H9 (cell line): ENCODE results near the gene SLC47A2. TPM values are rescaled to one million over a fixed set of nuclear protein-coding genes. Genes with fewer than 3 reads are reported as not detected.

Source experiments
- DNase-seq: peaks from one replicate; pipeline ENCODE4 v3.0.0-alpha.2; 2017
- H2AFZ ChIP-seq: one replicate; pipeline ENCODE4 v1.6.1; 2013; ENCODE audit warnings: mild to moderate bottlenecking, low read length, control low read depth, moderate library complexity
- H2AK5ac ChIP-seq: 2 replicates; pipeline ENCODE4 v1.6.1; 2013; ENCODE audit warnings: low read length, control low read depth, mixed read lengths; ENCODE audit not compliant: insufficient read length
- H2BK120ac ChIP-seq: one replicate; pipeline ENCODE4 v1.6.1; 2013; ENCODE audit warnings: low read depth, mild to moderate bottlenecking, low read length, control low read depth, inconsistent platforms; ENCODE audit not compliant: poor library complexity, severe bottlenecking
- H2BK12ac ChIP-seq: 2 replicates; pipeline ENCODE4 v1.6.1; 2013; ENCODE audit warnings: low read length, control low read depth, mixed read lengths, low read depth; ENCODE audit not compliant: insufficient read length
- H2BK15ac ChIP-seq: 2 replicates; pipeline ENCODE4 v1.6.1; 2013; ENCODE audit warnings: low read depth, low read length, control low read depth
- H2BK20ac ChIP-seq: one replicate; pipeline ENCODE4 v1.6.1; 2013; ENCODE audit warnings: low read depth, mild to moderate bottlenecking, low read length, control low read depth, inconsistent platforms; ENCODE audit not compliant: poor library complexity, severe bottlenecking
- H2BK5ac ChIP-seq: 2 replicates; pipeline ENCODE4 v1.6.1; 2013; ENCODE audit warnings: low read length, control low read depth, mixed read lengths; ENCODE audit not compliant: insufficient read length
- H3K14ac ChIP-seq: 2 replicates; pipeline ENCODE4 v1.6.1; 2013; ENCODE audit warnings: low read length, control low read depth; ENCODE audit not compliant: insufficient read depth
- H3K18ac ChIP-seq: 2 replicates; pipeline ENCODE4 v1.6.1; 2013; ENCODE audit warnings: low read depth, mild to moderate bottlenecking, mixed read lengths, low read length, control low read depth; ENCODE audit not compliant: insufficient read length
- H3K23ac ChIP-seq: 2 replicates; pipeline ENCODE4 v1.6.1; 2013; ENCODE audit warnings: low read length, control low read depth, mixed read lengths, low read depth; ENCODE audit not compliant: insufficient read length
- H3K23me2 ChIP-seq: 2 replicates; pipeline ENCODE4 v1.6.1; 2013; ENCODE audit warnings: low read depth, mild to moderate bottlenecking, mixed read lengths, low read length, control low read depth; ENCODE audit not compliant: insufficient read length, poor library complexity, severe bottlenecking
- H3K27ac ChIP-seq: 2 replicates; pipeline ENCODE4 v1.5.1; 2013; ENCODE audit warnings: low read length, control low read depth, mixed read lengths, low read depth; ENCODE audit not compliant: insufficient read length
- H3K27me3 ChIP-seq: 2 replicates; pipeline ENCODE4 v1.6.1; 2013; ENCODE audit warnings: low read length, control low read depth, inconsistent platforms; ENCODE audit not compliant: insufficient read depth
- H3K4ac ChIP-seq: 2 replicates; pipeline ENCODE4 v1.6.1; 2013; ENCODE audit warnings: low read depth, mild to moderate bottlenecking, control low read depth, inconsistent platforms, low read length, moderate library complexity
- H3K4me1 ChIP-seq: 2 replicates; pipeline ENCODE4 v1.6.1; 2013; ENCODE audit warnings: low read length, control low read depth, inconsistent platforms; ENCODE audit not compliant: insufficient read depth
- H3K4me2 ChIP-seq: 2 replicates; pipeline ENCODE4 v1.6.1; 2013; ENCODE audit warnings: low read length, control low read depth, mixed read lengths; ENCODE audit not compliant: insufficient read length, insufficient read depth
- H3K56ac ChIP-seq: 2 replicates; pipeline ENCODE4 v1.6.1; 2013; ENCODE audit warnings: low read depth, mild to moderate bottlenecking, mixed read lengths, low read length, control low read depth; ENCODE audit not compliant: insufficient read length
- H3K79me1 ChIP-seq: 2 replicates; pipeline ENCODE4 v1.6.1; 2013; ENCODE audit warnings: low read depth, mild to moderate bottlenecking, moderate library complexity, low read length, control low read depth, inconsistent platforms; ENCODE audit not compliant: insufficient read depth, poor library complexity, severe bottlenecking
- H3K79me2 ChIP-seq: 2 replicates; pipeline ENCODE4 v1.6.1; 2013; ENCODE audit warnings: low read length, control low read depth, inconsistent platforms; ENCODE audit not compliant: insufficient read depth
- H3K9ac ChIP-seq: 2 replicates; pipeline ENCODE4 v1.6.1; 2013; ENCODE audit warnings: low read length, control low read depth, mixed read lengths; ENCODE audit not compliant: insufficient read length; ENCODE audit errors: extremely low read depth
- H3K9me3 ChIP-seq: one replicate; pipeline ENCODE4 v1.6.1; 2013; ENCODE audit warnings: low read depth, low read length, inconsistent platforms; ENCODE audit not compliant: control insufficient read depth
- H3T11ph ChIP-seq: one replicate; pipeline ENCODE4 v1.6.1; 2013; ENCODE audit warnings: mild to moderate bottlenecking, low read length, control low read depth, inconsistent platforms
- H4K20me1 ChIP-seq: one replicate; pipeline ENCODE4 v1.6.1; 2013; ENCODE audit not compliant: control insufficient read depth, insufficient read length, insufficient read depth
- H4K5ac ChIP-seq: 2 replicates; pipeline ENCODE4 v1.6.1; 2013; ENCODE audit warnings: low read depth, mild to moderate bottlenecking, mixed read lengths, low read length, control low read depth; ENCODE audit not compliant: insufficient read length
- H4K8ac ChIP-seq: replicated peaks from 2 replicates; pipeline ENCODE4 v1.6.1; 2013; ENCODE audit warnings: low read length, control low read depth, mixed read lengths, low read depth; ENCODE audit not compliant: insufficient read length
- H4K91ac ChIP-seq: 2 replicates; pipeline ENCODE4 v1.6.1; 2013; ENCODE audit warnings: low read depth, mild to moderate bottlenecking, moderate library complexity, mixed read lengths, low read length, control low read depth; ENCODE audit not compliant: insufficient read length
- H3K27ac Mint-ChIP-seq, 3 experiments: 2 replicates in 2 of 3; 3 replicates in 1 of 3; pipeline ENCODE4 v1.8.0; 2020 to 2021; ENCODE audit warnings: mixed read lengths in 3 of 3, mild to moderate bottlenecking in 1 of 3, moderate library complexity in 1 of 3
- H3K27me3 Mint-ChIP-seq: 2 replicates; pipeline ENCODE4 v1.8.0; 2021; ENCODE audit warnings: low read depth, mild to moderate bottlenecking, moderate library complexity, mixed read lengths
- H3K36me3 Mint-ChIP-seq, 3 experiments: 2 replicates in 2 of 3; 3 replicates in 1 of 3; pipeline ENCODE4 v1.8.0; 2020 to 2021; ENCODE audit warnings: low read depth in 3 of 3, mixed read lengths in 3 of 3; ENCODE audit not compliant: insufficient read depth in 1 of 3
- H3K4me1 Mint-ChIP-seq, 2 experiments: 2 replicates each; pipeline ENCODE4 v1.8.0; 2020; ENCODE audit warnings: mixed read lengths in 2 of 2
- H3K4me3 Mint-ChIP-seq, 2 experiments: 2 replicates in 1 of 2; 3 replicates in 1 of 2; pipeline ENCODE4 v1.8.0; 2020 to 2021; ENCODE audit warnings: mild to moderate bottlenecking in 2 of 2, mixed read lengths in 2 of 2, moderate library complexity in 1 of 2
- H3K9me3 Mint-ChIP-seq, 2 experiments: 2 replicates in 1 of 2; 3 replicates in 1 of 2; pipeline ENCODE4 v1.8.0; 2020; ENCODE audit warnings: mild to moderate bottlenecking in 2 of 2, mixed read lengths in 2 of 2, moderate library complexity in 1 of 2
- WGBS: extraction: QIAGEN DNeasy Blood & Tissue Kit; methylation state at CpG from one replicate; pipeline ENCODE4 v1.1.7; 2013; ENCODE audit warnings: missing lambda C conversion rate, low lambda C conversion rate, mixed read lengths; ENCODE audit not compliant: insufficient read length; ENCODE audit errors: extremely low coverage; 5-methylcytosine and 5-hydroxymethylcytosine counted together
- total RNA-seq: library from RNA; stranded (reverse); gene quantifications from 2 replicates; pipeline ENCODE4 v1.2.1, GENCODE V29; 2021
- TF ChIP-seq, protein P1 (sequence below): fragments of 200-600 bp; sonication (generic); conservative IDR thresholded peaks from 3 replicates; pipeline ENCODE4 v1.8.0; 2021; ENCODE audit warnings: antibody characterized with exemption, mild to moderate bottlenecking

The SLC47A2 gene
- total RNA-seq, 1 experiment from 2014 or later, result not detected

DNA sequence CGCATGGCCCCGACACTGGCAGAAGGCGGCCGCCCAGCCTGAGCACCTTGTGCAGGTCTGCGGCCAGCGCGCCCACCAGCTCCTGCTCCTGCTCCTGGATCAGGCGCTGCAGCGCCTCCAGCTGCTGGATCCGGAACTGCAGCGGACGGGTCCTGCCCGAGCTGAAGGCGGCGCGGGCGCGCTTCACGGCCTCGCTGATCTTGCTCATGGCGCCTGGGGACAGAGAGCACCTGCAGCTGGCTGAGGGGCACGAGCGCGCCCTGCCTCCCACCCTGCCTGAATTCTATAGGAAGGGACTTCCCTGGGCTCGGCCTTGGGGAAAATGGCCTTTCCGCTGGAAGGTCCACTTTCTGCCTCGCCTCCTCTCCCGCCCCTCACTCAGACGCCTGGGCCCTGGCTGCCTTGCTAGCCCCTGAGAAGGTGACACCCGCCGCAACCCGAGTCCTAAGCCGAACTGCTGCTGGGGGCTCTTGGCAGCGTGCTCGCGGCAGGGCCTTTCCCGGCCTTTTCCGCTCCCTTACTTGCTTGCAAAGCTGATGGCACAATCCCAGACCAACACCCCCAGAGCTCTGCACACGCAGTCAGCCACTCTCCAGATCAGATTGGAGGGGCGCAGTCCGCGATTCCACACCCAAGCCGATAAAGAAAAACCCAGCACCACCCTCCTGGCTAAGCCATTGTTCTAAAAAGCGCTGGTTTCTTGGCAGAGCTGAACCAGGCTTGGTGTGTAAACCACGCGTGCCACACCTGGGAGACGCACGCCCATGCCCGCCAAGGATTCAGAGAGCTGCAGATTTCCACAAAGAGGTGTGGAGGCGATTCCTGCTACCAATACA, 28.8 kb upstream of the SLC47A2 start:
- Histone ChIP-seq H4K20me1 (no peaks in the 10 kb centered on the region), H4K5ac (no peak overlapping the region), H3K9me3 (no peaks in the 10 kb centered on the region), H2AK5ac (no peak overlapping the region), H3K4me2 (peak overlapping the region; percentile 58), H3K27me3 (no peaks in the 10 kb centered on the region; the same call in 1 of the 2 replicates), H3K18ac (peak overlapping the region; percentile 32), H2BK20ac (no peak overlapping the region), H2BK15ac (no peak overlapping the region), H3K9ac (no peak overlapping the region), H3K23me2 (peaks cover 7% of the 10 kb centered on the region), H3K23ac (no peak overlapping the region), H4K91ac (no peak overlapping the region), H3K79me2 (no peaks in the 10 kb centered on the region), H2BK120ac (peak overlapping the region; percentile 65), H3K56ac (no peak overlapping the region), H2BK5ac (no peak overlapping the region), H3K4ac (no peak overlapping the region), H3K79me1 (no peaks in the 10 kb centered on the region), H3T11ph (no peak overlapping the region), H3K14ac (peak overlapping the region; percentile 69), H4K8ac (no peak overlapping the region), H2AFZ (no peak overlapping the region), H2BK12ac (no peak overlapping the region), H3K27ac (no peak overlapping the region), H3K4me1 (no peaks in the 10 kb centered on the region)
- TF ChIP-seq, protein P1, sequence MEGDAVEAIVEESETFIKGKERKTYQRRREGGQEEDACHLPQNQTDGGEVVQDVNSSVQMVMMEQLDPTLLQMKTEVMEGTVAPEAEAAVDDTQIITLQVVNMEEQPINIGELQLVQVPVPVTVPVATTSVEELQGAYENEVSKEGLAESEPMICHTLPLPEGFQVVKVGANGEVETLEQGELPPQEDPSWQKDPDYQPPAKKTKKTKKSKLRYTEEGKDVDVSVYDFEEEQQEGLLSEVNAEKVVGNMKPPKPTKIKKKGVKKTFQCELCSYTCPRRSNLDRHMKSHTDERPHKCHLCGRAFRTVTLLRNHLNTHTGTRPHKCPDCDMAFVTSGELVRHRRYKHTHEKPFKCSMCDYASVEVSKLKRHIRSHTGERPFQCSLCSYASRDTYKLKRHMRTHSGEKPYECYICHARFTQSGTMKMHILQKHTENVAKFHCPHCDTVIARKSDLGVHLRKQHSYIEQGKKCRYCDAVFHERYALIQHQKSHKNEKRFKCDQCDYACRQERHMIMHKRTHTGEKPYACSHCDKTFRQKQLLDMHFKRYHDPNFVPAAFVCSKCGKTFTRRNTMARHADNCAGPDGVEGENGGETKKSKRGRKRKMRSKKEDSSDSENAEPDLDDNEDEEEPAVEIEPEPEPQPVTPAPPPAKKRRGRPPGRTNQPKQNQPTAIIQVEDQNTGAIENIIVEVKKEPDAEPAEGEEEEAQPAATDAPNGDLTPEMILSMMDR, result peak; percentile 95
- Mint-ChIP-seq H3K27ac (no peak overlapping the region), H3K4me1 (peaks cover 19 to 25% of the 10 kb centered on the region in 2 experiments), H3K9me3 (peaks cover 0 to 3% of the 10 kb centered on the region in 2 experiments; a peak in 1 of 5 replicates), H3K4me3 (peak overlapping the region; percentile 67 to 68), H3K36me3 (no peaks in the 10 kb centered on the region; a peak in 1 of 7 replicates), H3K27me3 (peaks cover 17% of the 10 kb centered on the region)
- WGBS, result no CpG with 5 or more reads among the region's 50 CpGs
- DNase-seq, result peak; percentile 98
